Activated CD4-positive, alpha-beta T cell treated with anti-CD3 and anti-CD28 coated beads for 24 hours (primary cell): ENCODE results near the gene KAZN.

Experiments used
- DNase-seq, 2 donors: peaks; one replicate each; pipeline ENCODE4 v3.0.0-alpha.2; 2020; ENCODE audit warnings: low read depth in 2 of 2

KAZN gene

GRCh38 chr1:14794136-14794768 is 195.8 kb downstream of the KAZN start:
- no peak for DNase-seq

GRCh38 chr1:14794906-14795305 is 196.4 kb downstream of the KAZN start:
- no peak for DNase-seq

- no peak for DNase-seq
Measured at GRCh38 chr1:14795589-14795988, 197.1 kb downstream of the KAZN start.

GRCh38 chr1:14800014-14800413 is 201.5 kb downstream of the KAZN start:
- no peak for DNase-seq

GRCh38 chr1:14800500-14801076 is 202.1 kb downstream of the KAZN start:
- no peak for DNase-seq

- DNase-seq, result no peak
Measured at GRCh38 chr1:14803002-14803789, 204.7 kb downstream of the KAZN start.

- DNase-seq, result no peak
Measured at GRCh38 chr1:14804626-14805025, 206.1 kb downstream of the KAZN start.

- no peak for DNase-seq
Measured at GRCh38 chr1:14806772-14807171, 208.3 kb downstream of the KAZN start.

GRCh38 chr1:14808768-14809167 is 210.3 kb downstream of the KAZN start:
- DNase-seq, result no peak

- DNase-seq, result no peak
Measured at GRCh38 chr1:14809191-14809981, 210.9 kb downstream of the KAZN start.

- DNase-seq, result no peak
Measured at GRCh38 chr1:14810595-14811361, 212.3 kb downstream of the KAZN start.

- DNase-seq, result no peak
Measured at GRCh38 chr1:14811573-14811972, 213.1 kb downstream of the KAZN start.

GRCh38 chr1:14812189-14812588 is 213.7 kb downstream of the KAZN start:
- DNase-seq, result no peak

- DNase-seq, result no peak
Measured at GRCh38 chr1:14815175-14815877, 216.8 kb downstream of the KAZN start.

- no peak for DNase-seq
Measured at GRCh38 chr1:14817223-14818170, 219.0 kb downstream of the KAZN start.

- no peak for DNase-seq
Measured at GRCh38 chr1:14820295-14821085, 222.0 kb downstream of the KAZN start.

- DNase-seq, result no peak
Measured at GRCh38 chr1:14822493-14822892, 224.0 kb downstream of the KAZN start.

- DNase-seq, result no peak
Measured at GRCh38 chr1:14822996-14823395, 224.5 kb downstream of the KAZN start.
